Activated CD4-positive, CD25-positive, alpha-beta regulatory T cell treated with anti-CD3 and anti-CD28 coated beads, Interleukin-2, amount 50 U/mL, for 16 hours (primary cell): ENCODE measurements around the gene SOSTDC1.

Experiments
- DNase-seq: peaks from one replicate; pipeline ENCODE4 v3.0.0-alpha.2; 2020; ENCODE audit warnings: low read depth, low spot score

SOSTDC1 gene

GRCh38 chr7:16419859-16420258, 45.7 kb downstream of the SOSTDC1 start:
- DNase-seq = no peak

- no peak for DNase-seq
Observed at GRCh38 chr7:16419126-16419525, 46.4 kb downstream of the SOSTDC1 start.

GRCh38 chr7:16417906-16418305, 47.6 kb downstream of the SOSTDC1 start:
- DNase-seq = no peak

GRCh38 chr7:16416289-16417282, 49.0 kb downstream of the SOSTDC1 start:
- no peak for DNase-seq

- DNase-seq = no peak
Observed at GRCh38 chr7:16412274-16413254, 53.0 kb downstream of the SOSTDC1 start.
